SK-N-SH treated with all-trans-retinoic acid at 6 μM for 48 hours (cell line): Measurements from ENCODE around the gene STUM.

Experiments
- ATAC-seq: fragments of 200-7000 bp; cut with Tn5 transposase; 3 replicates; pipeline ENCODE4 v1.9.1; 2020; ENCODE audit warnings: mild to moderate bottlenecking, moderate library complexity
- ARNTL ChIP-seq: fragments of 450-650 bp; formaldehyde crosslinking; IDR thresholded peaks from 2 replicates; pipeline ENCODE4 v1.5.0; 2020; ENCODE audit warnings: low read depth, mild to moderate bottlenecking, moderate library complexity, borderline replicate concordance
- BACH2 ChIP-seq: fragments of 250-450 bp; sonication (Bioruptor Pico); IDR thresholded peaks from 2 replicates; pipeline ENCODE4 v1.9.0; 2021; ENCODE audit warnings: mild to moderate bottlenecking, borderline replicate concordance
- ESRRG ChIP-seq: fragments of 250-450 bp; sonication (Bioruptor Pico); IDR thresholded peaks from 2 replicates; pipeline ENCODE4 v1.6.1; 2021; ENCODE audit warnings: mild to moderate bottlenecking
- GLIS3 ChIP-seq: fragments of 250-450 bp; sonication (Bioruptor Pico); IDR thresholded peaks from 2 replicates; pipeline ENCODE4 v1.5.0; 2020; ENCODE audit warnings: mild to moderate bottlenecking, moderate library complexity
- ISL1 ChIP-seq: fragments of 250-450 bp; sonication (Bioruptor Pico); IDR thresholded peaks from 2 replicates; pipeline ENCODE4 v2.1.2; 2022; ENCODE audit warnings: mild to moderate bottlenecking, moderate library complexity
- OSR1 ChIP-seq: fragments of 250-450 bp; sonication (Bioruptor Pico); IDR thresholded peaks from 2 replicates; pipeline ENCODE4 v1.8.0; 2022; ENCODE audit warnings: moderate library complexity, mild to moderate bottlenecking, inconsistent platforms
- POU6F1 ChIP-seq: fragments of 250-450 bp; sonication (Bioruptor Pico); IDR thresholded peaks from 2 replicates; pipeline ENCODE4 v1.8.0; 2021; ENCODE audit warnings: low read depth, mild to moderate bottlenecking, moderate library complexity, borderline replicate concordance
- PPARA ChIP-seq: fragments of 250-450 bp; sonication (Bioruptor Pico); IDR thresholded peaks from 2 replicates; pipeline ENCODE4 v1.5.0; 2020; ENCODE audit warnings: mild to moderate bottlenecking, borderline replicate concordance
- RARB ChIP-seq: fragments of 250-450 bp; sonication (Bioruptor Pico); IDR thresholded peaks from 2 replicates; pipeline ENCODE4 v1.8.0; 2021; ENCODE audit warnings: mild to moderate bottlenecking, moderate library complexity
- TOX ChIP-seq: fragments of 250-450 bp; sonication (Bioruptor Pico); IDR thresholded peaks from 2 replicates; pipeline ENCODE4 v1.8.0; 2021; ENCODE audit warnings: mild to moderate bottlenecking, moderate library complexity, borderline replicate concordance
- ZC3H10 ChIP-seq: fragments of 250-450 bp; sonication (Bioruptor Pico); IDR thresholded peaks from 2 replicates; pipeline ENCODE4 v1.5.1; 2021; ENCODE audit warnings: mild to moderate bottlenecking, moderate library complexity
- ZFP30 ChIP-seq: fragments of 450-650 bp; formaldehyde crosslinking; IDR thresholded peaks from 2 replicates; pipeline ENCODE4 v1.5.0; 2022; ENCODE audit warnings: mild to moderate bottlenecking, moderate library complexity
- ZNF70 ChIP-seq: fragments of 450-650 bp; formaldehyde crosslinking; IDR thresholded peaks from 2 replicates; pipeline ENCODE4 v1.5.0; 2020; ENCODE audit warnings: mild to moderate bottlenecking, moderate library complexity
- ZNF8 ChIP-seq: fragments of 450-650 bp; formaldehyde crosslinking; IDR thresholded peaks from 2 replicates; pipeline ENCODE4 v1.5.0; 2020; ENCODE audit warnings: mild to moderate bottlenecking, moderate library complexity
- TF ChIP-seq, protein P1 (sequence below): fragments of 250-450 bp; sonication (Bioruptor Pico); IDR thresholded peaks from 2 replicates; pipeline ENCODE4 v1.8.0; 2020; ENCODE audit warnings: mild to moderate bottlenecking, moderate library complexity, borderline replicate concordance
- TF ChIP-seq, protein P2 (sequence below): fragments of 250-450 bp; sonication (Bioruptor Pico); IDR thresholded peaks from 2 replicates; pipeline ENCODE4 v1.5.1; 2020; ENCODE audit warnings: low read depth, mild to moderate bottlenecking, moderate library complexity
- TF ChIP-seq, protein P3 (sequence below): fragments of 250-450 bp; sonication (Bioruptor Pico); IDR thresholded peaks from 2 replicates; pipeline ENCODE4 v1.5.1; 2021; ENCODE audit warnings: mild to moderate bottlenecking, moderate library complexity
- TF ChIP-seq, protein P4 (sequence below): fragments of 250-450 bp; sonication (Bioruptor Pico); IDR thresholded peaks from 2 replicates; pipeline ENCODE4 v1.5.0; 2020; ENCODE audit warnings: mild to moderate bottlenecking, moderate library complexity

Gene STUM

DNA sequence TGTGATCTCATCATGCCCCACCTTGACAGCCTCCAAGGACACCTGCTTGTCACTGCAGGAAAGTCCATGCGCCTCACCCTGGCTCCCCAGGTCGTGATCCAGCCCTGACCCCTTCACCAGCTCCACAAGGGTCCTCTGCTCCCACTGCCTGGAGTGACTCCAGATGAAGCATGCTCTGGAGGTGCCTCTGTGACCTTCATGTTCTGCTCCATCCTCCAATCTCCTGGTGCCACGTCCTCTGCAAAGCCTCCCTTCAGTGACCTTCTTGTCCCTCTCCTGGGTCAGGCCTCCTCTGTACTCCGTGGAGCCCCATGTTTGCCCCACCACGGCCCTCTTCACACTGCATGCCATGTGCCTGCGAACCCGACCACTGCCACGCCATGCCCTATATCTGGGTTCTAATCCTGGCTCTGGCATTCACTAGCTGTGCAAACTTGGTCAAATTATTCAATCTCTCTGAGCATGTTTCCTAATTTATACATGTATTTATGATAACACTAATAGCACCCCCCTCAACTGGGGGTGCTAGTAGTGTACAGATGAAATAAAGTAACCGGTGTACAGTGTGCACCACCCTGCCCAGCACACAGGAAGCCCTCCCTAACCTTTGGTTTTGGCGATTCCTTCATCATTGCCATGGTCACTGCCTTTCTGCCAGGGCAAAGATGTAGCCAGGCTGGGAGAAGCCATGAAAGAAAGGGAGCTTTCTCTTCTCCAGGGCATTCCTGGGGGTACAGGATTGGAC is 77.4 kb downstream of the STUM start:
- TF ChIP-seq ISL1 (CRISPR knock-in tag) (no peak), ZFP30 (no peak)
- TF ChIP-seq, all 23 proteins: peak for 0
- peak; percentile 52 for ATAC-seq

DNA sequence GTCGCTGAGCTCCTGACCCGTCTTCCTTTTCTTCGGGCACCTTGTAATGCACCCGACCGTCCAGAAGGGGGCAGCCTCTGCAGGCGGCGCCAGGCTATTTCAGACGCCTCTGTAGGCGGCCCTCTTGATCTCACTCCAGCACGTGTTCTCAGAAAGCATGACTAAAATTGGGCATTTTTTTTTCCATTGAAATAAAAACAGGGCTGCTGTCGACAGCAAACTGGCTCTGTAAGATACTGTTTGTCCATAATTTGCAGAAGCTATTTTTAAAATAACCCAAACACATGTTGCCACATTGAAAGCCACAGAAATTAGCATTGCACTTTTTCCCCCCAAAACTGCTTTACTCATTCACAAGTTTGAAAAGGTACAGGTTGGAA is 78.0 kb downstream of the STUM start:
- peak; percentile 95 for ATAC-seq
- TF ChIP-seq PPARA (CRISPR knock-in tag) = no peak
- TF ChIP-seq, protein P1, sequence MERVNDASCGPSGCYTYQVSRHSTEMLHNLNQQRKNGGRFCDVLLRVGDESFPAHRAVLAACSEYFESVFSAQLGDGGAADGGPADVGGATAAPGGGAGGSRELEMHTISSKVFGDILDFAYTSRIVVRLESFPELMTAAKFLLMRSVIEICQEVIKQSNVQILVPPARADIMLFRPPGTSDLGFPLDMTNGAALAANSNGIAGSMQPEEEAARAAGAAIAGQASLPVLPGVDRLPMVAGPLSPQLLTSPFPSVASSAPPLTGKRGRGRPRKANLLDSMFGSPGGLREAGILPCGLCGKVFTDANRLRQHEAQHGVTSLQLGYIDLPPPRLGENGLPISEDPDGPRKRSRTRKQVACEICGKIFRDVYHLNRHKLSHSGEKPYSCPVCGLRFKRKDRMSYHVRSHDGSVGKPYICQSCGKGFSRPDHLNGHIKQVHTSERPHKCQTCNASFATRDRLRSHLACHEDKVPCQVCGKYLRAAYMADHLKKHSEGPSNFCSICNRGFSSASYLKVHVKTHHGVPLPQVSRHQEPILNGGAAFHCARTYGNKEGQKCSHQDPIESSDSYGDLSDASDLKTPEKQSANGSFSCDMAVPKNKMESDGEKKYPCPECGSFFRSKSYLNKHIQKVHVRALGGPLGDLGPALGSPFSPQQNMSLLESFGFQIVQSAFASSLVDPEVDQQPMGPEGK = no peak
- no peak for TF ChIP-seq ZNF8 (CRISPR knock-in tag)
- no peak for TF ChIP-seq GLIS3 (CRISPR knock-in tag)
- TF ChIP-seq ISL1 (CRISPR knock-in tag) = no peak
- TF ChIP-seq OSR1 (CRISPR knock-in tag) = no peak
- no peak for TF ChIP-seq ARNTL (CRISPR knock-in tag)
- TF ChIP-seq RARB (CRISPR knock-in tag) = no peak
- TF ChIP-seq POU6F1 = no peak
- TF ChIP-seq TOX = no peak

GRCh38 chr1:226627050-226627755 is 78.6 kb downstream of the STUM start:
- ATAC-seq = no peak
- TF ChIP-seq ESRRG (CRISPR knock-in tag) (no peak), ZFP30 (no peak), ZNF70 (no peak), GLIS3 (CRISPR knock-in tag) (no peak), BACH2 (CRISPR knock-in tag) (no peak), OSR1 (CRISPR knock-in tag) (no peak), ZNF8 (CRISPR knock-in tag) (no peak), ZC3H10 (CRISPR knock-in tag) (no peak), PPARA (CRISPR knock-in tag) (no peak), ISL1 (CRISPR knock-in tag) (no peak)
- TF ChIP-seq, protein P2, sequence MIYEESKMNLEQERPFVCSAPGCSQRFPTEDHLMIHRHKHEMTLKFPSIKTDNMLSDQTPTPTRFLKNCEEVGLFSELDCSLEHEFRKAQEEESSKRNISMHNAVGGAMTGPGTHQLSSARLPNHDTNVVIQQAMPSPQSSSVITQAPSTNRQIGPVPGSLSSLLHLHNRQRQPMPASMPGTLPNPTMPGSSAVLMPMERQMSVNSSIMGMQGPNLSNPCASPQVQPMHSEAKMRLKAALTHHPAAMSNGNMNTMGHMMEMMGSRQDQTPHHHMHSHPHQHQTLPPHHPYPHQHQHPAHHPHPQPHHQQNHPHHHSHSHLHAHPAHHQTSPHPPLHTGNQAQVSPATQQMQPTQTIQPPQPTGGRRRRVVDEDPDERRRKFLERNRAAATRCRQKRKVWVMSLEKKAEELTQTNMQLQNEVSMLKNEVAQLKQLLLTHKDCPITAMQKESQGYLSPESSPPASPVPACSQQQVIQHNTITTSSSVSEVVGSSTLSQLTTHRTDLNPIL (CRISPR knock-in tag) = no peak
- TF ChIP-seq, protein P3, sequence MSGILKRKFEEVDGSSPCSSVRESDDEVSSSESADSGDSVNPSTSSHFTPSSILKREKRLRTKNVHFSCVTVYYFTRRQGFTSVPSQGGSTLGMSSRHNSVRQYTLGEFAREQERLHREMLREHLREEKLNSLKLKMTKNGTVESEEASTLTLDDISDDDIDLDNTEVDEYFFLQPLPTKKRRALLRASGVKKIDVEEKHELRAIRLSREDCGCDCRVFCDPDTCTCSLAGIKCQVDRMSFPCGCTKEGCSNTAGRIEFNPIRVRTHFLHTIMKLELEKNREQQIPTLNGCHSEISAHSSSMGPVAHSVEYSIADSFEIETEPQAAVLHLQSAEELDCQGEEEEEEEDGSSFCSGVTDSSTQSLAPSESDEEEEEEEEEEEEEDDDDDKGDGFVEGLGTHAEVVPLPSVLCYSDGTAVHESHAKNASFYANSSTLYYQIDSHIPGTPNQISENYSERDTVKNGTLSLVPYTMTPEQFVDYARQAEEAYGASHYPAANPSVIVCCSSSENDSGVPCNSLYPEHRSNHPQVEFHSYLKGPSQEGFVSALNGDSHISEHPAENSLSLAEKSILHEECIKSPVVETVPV = no peak
- TF ChIP-seq, protein P4, sequence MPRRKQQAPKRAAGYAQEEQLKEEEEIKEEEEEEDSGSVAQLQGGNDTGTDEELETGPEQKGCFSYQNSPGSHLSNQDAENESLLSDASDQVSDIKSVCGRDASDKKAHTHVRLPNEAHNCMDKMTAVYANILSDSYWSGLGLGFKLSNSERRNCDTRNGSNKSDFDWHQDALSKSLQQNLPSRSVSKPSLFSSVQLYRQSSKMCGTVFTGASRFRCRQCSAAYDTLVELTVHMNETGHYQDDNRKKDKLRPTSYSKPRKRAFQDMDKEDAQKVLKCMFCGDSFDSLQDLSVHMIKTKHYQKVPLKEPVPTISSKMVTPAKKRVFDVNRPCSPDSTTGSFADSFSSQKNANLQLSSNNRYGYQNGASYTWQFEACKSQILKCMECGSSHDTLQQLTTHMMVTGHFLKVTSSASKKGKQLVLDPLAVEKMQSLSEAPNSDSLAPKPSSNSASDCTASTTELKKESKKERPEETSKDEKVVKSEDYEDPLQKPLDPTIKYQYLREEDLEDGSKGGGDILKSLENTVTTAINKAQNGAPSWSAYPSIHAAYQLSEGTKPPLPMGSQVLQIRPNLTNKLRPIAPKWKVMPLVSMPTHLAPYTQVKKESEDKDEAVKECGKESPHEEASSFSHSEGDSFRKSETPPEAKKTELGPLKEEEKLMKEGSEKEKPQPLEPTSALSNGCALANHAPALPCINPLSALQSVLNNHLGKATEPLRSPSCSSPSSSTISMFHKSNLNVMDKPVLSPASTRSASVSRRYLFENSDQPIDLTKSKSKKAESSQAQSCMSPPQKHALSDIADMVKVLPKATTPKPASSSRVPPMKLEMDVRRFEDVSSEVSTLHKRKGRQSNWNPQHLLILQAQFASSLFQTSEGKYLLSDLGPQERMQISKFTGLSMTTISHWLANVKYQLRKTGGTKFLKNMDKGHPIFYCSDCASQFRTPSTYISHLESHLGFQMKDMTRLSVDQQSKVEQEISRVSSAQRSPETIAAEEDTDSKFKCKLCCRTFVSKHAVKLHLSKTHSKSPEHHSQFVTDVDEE = no peak
